HG03442 (cell line): ENCODE measurements around the gene ASPA.
"Not testable (repeated sequence)": the region's sequence is repeated elsewhere in the genome, so short reads cannot be mapped to it uniquely, and the experiment has no call there.

ENCODE experiments used
- ATAC-seq: cut with Tn5 transposase; IDR thresholded peaks from one replicate; pipeline ENCODE4 v1.9.1; 2021; ENCODE audit warnings: mild to moderate bottlenecking, moderate library complexity; ENCODE audit not compliant: unreplicated experiment

ASPA gene

GRCh38 chr17:3507071-3507470 is 31.3 kb downstream of the ASPA start:
- ATAC-seq: no peak

GRCh38 chr17:3507869-3508268 is 32.1 kb downstream of the ASPA start:
- no peak for ATAC-seq

- ATAC-seq: no peak
Measured at GRCh38 chr17:3510090-3510489, 34.3 kb downstream of the ASPA start.

- no peak for ATAC-seq
Measured at GRCh38 chr17:3511852-3512504, 36.2 kb downstream of the ASPA start.

GRCh38 chr17:3512505-3513171 is 36.8 kb downstream of the ASPA start:
- ATAC-seq: no peak

- no peak for ATAC-seq
Measured at GRCh38 chr17:3513305-3514035, 37.7 kb downstream of the ASPA start.

- ATAC-seq: not testable (repeated sequence)
Measured at GRCh38 chr17:3514167-3514566, 38.4 kb downstream of the ASPA start.

GRCh38 chr17:3514873-3515272 is 39.1 kb downstream of the ASPA start:
- ATAC-seq: no peak

GRCh38 chr17:3519472-3519871 is 43.7 kb downstream of the ASPA start:
- ATAC-seq: not testable (repeated sequence)

GRCh38 chr17:3524024-3524423 is 48.2 kb downstream of the ASPA start:
- no peak for ATAC-seq

GRCh38 chr17:3526491-3526890 is 50.7 kb downstream of the ASPA start:
- no peak for ATAC-seq

- ATAC-seq: no peak
Measured at GRCh38 chr17:3526971-3527370, 51.2 kb downstream of the ASPA start.

- ATAC-seq: no peak
Measured at GRCh38 chr17:3527468-3527867, 51.7 kb downstream of the ASPA start.

GRCh38 chr17:3527896-3528295 is 52.1 kb downstream of the ASPA start:
- no peak for ATAC-seq

GRCh38 chr17:3528403-3528851 is 52.6 kb downstream of the ASPA start:
- ATAC-seq: no peak

GRCh38 chr17:3528880-3529511 is 53.2 kb downstream of the ASPA start:
- ATAC-seq: no peak

- no peak for ATAC-seq
Measured at GRCh38 chr17:3529817-3530741, 54.3 kb downstream of the ASPA start.

- no peak for ATAC-seq
Measured at GRCh38 chr17:3531266-3532101, 55.7 kb downstream of the ASPA start.

GRCh38 chr17:3532106-3532858 is 56.5 kb downstream of the ASPA start:
- ATAC-seq: no peak
